Thymus (tissue), 11 donors: ENCODE measurements around the gene ZNF473. TPM values are rescaled to one million over a fixed set of nuclear protein-coding genes. Genes with fewer than 3 reads are reported as not detected.

Experiments
- DNase-seq, 9 donors: peaks; one replicate each; pipeline ENCODE4 v3.0.0-alpha.2; 2013; ENCODE audit warnings: low spot score in 9 of 9, low read depth in 6 of 9, missing footprints in 1 of 9
- H3K27ac ChIP-seq, 2 donors: one replicate each; pipeline ENCODE4 v1.5.1; 2013; ENCODE audit warnings: control low read depth in 1 of 2, low read depth in 1 of 2, low read length in 1 of 2, mild to moderate bottlenecking in 1 of 2, moderate library complexity in 1 of 2
- H3K27me3 ChIP-seq, 2 donors: one replicate each; pipeline ENCODE4 v1.5.1; 2013; ENCODE audit warnings: low read length in 1 of 2; ENCODE audit not compliant: control insufficient read depth in 2 of 2, insufficient read depth in 1 of 2
- H3K36me3 ChIP-seq, 2 donors: one replicate each; pipeline ENCODE4 v1.5.1; 2013; ENCODE audit warnings: low read length in 1 of 2, mild to moderate bottlenecking in 1 of 2, moderate library complexity in 1 of 2; ENCODE audit not compliant: control insufficient read depth in 2 of 2, insufficient read depth in 2 of 2
- H3K4me1 ChIP-seq, 2 donors: one replicate each; pipeline ENCODE4 v1.5.1; 2013; ENCODE audit warnings: low read length in 2 of 2; ENCODE audit not compliant: control insufficient read depth in 2 of 2, insufficient read depth in 2 of 2
- H3K4me3 ChIP-seq, 2 donors: one replicate each; pipeline ENCODE4 v1.5.1; 2013; ENCODE audit warnings: low read length in 2 of 2, control low read depth in 1 of 2, mild to moderate bottlenecking in 1 of 2
- H3K9me3 ChIP-seq, 2 donors: one replicate each; pipeline ENCODE4 v1.5.1; 2013; ENCODE audit warnings: low read length in 1 of 2, mild to moderate bottlenecking in 1 of 2; ENCODE audit not compliant: control insufficient read depth in 2 of 2, insufficient read depth in 1 of 2
- WGBS: extraction: QIAGEN DNeasy Blood & Tissue Kit; methylation state at CpG from one replicate; pipeline ENCODE4 v1.1.7; 2013; 5-methylcytosine and 5-hydroxymethylcytosine counted together
- polyA plus RNA-seq: library from polyadenylated mRNA; stranded (reverse); fragments of 200-250 nt; gene quantifications from one replicate; pipeline ENCODE4 v1.2.3, GENCODE V29; 2013
- total RNA-seq: library from RNA; stranded (reverse); fragments of 120-200 nt; gene quantifications from one replicate; pipeline ENCODE4 v1.2.4, GENCODE V29; 2013
- donor health status: healthy.

ZNF473 gene
- total and polyA plus RNA-seq, 2 donors: 2.5 to 5.7 TPM

DNA sequence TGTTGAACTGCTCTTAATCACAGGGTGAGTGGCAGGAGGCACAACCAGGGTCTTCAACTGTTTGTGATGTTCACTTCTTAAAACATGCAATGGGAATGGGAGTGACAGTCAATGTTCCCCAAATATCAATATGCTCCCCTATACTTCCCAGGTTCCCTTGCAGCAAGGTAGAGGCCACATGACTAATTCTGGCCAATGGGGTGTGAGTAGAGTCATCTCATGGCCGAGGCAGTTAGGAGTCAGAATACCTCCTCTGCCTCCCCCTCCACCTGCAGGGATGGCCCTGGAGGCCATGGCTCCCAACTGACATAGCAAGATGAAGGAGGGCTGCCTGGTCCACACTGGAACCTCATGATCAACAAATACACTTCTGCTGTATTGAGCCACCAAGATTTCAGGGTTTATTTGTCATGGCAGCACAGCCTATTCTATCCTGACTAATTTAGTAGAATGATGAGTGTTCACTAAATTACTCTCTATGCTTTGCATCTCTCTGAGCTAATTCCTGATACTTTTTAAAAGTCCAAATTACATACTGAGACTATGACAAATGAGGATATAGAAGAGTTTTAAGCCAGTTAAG, 9.5 kb upstream of the ZNF473 start:
- Histone ChIP-seq H3K27ac (no peak overlapping the region), H3K9me3 (no peaks in the 10 kb centered on the region), H3K27me3 (no peaks in the 10 kb centered on the region), H3K4me1 (no peaks in the 10 kb centered on the region), H3K36me3 (peaks cover 42 to 59% of the 10 kb centered on the region in 2 donors), H3K4me3 (no peak overlapping the region)
- 98% methylated on average over 1 of the region's 1 CpG for WGBS
- no peak for DNase-seq

DNA sequence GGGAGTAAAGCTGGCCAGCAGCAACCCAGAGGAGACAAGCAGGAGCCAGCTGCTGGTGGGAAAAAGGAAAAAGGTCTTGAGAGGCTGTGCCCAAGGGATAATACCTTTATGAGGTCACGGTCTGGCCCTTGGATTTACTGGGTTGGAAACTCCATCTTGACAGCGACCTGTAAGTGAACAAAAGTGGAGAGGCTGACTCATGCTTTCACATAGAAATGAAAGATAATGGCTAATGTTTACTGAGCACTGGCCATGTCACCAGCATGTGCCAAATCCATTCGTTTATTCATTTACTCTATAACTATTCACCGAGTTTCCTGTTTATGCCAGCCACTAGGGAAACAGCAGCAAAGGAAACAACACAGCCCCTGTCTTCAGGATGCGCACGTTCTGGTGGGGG, 5.3 kb upstream of the ZNF473 start:
- H3K27ac ChIP-seq: no peak overlapping the region
- 97% methylated on average over 6 of the region's 6 CpGs for WGBS
- H3K36me3 ChIP-seq: peaks cover 27 to 36% of the 10 kb centered on the region in 2 donors
- no peak overlapping the region for H3K4me3 ChIP-seq
- H3K9me3 ChIP-seq: peaks cover 0 to 1% of the 10 kb centered on the region in 2 donors
- H3K27me3 ChIP-seq: no peaks in the 10 kb centered on the region
- DNase-seq: no peak
- H3K4me1 ChIP-seq: peaks cover 7 to 10% of the 10 kb centered on the region in 2 donors

DNA sequence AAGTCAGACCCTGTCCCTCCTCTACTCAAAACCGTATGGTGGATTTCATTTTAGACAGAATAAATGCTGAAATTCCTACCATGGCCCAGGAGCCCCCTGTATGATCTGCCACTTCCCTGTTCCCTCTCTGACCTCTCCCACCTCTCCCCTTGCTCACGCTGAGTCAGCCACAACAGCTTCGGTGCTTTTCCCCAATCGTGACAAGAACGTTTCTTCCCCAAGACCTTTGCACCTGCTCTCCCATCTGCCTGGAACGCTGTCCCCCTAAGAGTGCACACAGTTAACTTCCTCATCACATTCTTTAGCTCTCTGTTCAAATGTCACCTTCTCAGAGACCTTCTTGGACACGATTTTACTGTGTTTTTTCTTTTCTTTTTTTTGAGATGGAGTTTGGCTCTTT, 3.0 kb upstream of the ZNF473 start:
- whole genome bisulfite sequencing: 93% methylated on average over 7 of the region's 7 CpGs

DNA sequence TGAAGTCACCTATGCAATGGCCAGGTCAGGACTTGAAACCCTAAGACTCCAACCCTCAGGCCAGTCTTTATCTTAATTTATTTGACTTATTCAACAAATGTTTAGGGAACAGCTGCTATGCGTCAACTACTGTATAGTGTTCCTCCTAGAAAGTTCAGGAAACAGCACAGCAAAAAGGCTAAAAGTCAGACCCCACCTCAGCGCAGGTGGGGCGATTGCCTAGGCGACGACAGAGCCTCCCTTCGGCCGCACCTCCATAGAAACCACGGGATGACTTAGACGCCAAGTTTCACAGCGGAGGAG, 1.1 kb upstream of the ZNF473 start:
- 1% methylated on average over 10 of the region's 10 CpGs for WGBS
- no peak for DNase-seq

More for the DNA sequence above, 3.0 kb upstream of the ZNF473 start:
- no peak overlapping the region for H3K4me3 ChIP-seq
- no peak for DNase-seq
- H3K27me3 ChIP-seq: no peaks in the 10 kb centered on the region
- H3K36me3 ChIP-seq: peaks cover 16 to 19% of the 10 kb centered on the region in 2 donors
- H3K9me3 ChIP-seq: peaks cover 1 to 10% of the 10 kb centered on the region in 2 donors
- peaks cover 10 to 17% of the 10 kb centered on the region in 2 donors for H3K4me1 ChIP-seq
- H3K27ac ChIP-seq: no peak overlapping the region

DNA sequence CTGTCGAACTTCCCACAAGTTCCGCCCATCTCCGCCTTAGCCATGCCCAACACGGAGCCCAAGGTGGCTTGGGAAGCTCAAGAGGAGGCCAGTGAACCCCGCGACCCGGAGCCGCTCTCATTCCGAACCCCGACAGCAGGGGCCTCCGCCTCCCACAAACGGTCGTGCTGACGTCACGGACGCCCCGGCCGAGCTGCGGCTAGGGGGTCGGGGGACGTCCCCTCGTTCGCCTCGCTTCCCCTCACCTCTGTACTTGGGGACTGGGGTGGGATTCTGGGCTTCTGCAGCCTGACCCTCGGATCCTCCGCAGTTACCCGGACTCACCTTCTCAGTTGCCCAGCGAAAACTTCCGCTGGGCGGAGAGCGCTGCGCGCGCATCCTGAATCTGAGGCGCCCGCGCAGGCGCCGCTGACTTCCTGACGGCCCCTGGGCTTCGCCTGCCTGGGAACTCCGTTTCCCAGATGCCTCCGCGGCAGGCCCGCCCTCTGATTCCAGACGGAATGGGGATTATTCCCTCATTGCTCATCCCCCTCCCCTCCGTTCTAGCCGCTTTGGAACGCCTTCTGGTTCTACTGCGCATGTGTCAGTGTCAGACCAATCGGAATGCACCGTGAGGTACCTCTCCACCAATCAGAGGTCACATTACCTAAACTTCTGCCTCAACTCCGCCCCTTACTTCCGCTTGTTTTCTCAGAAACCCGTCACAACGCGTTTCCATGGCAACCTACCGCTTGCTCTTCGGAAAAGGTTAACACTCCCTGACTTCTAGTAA, 597 bp upstream of the ZNF473 start, which contains the start of gene VRK3:
VRK3 (minus strand) TSS at position 351 of the 772 bp plus-strand sequence. CDS start 9,210 bp downstream, outside the sequence.
- Histone ChIP-seq H3K27ac (peak within 1 kb of the TSS; percentile 81 to 83), H3K4me1 (peaks cover 10 to 17% of the 10 kb centered on the region in 2 donors), H3K27me3 (no peaks in the 10 kb centered on the region), H3K4me3 (peak within 1 kb of the TSS; percentile 78 to 92), H3K9me3 (peaks cover 1 to 10% of the 10 kb centered on the region in 2 donors), H3K36me3 (peaks cover 6 to 8% of the 10 kb centered on the region in 2 donors)
- peak; percentile 99 to 100 (median 100) for DNase-seq
- under 1% methylated on average over 59 of the region's 59 CpGs for WGBS

More for the DNA sequence above, 1.1 kb upstream of the ZNF473 start:
- Histone ChIP-seq H3K36me3 (peaks cover 7 to 10% of the 10 kb centered on the region in 2 donors), H3K27ac (peak overlapping the region; percentile 81 to 83), H3K27me3 (no peaks in the 10 kb centered on the region), H3K4me1 (peaks cover 10 to 17% of the 10 kb centered on the region in 2 donors), H3K9me3 (peaks cover 1 to 10% of the 10 kb centered on the region in 2 donors), H3K4me3 (peak overlapping the region; percentile 78 to 92)

DNA sequence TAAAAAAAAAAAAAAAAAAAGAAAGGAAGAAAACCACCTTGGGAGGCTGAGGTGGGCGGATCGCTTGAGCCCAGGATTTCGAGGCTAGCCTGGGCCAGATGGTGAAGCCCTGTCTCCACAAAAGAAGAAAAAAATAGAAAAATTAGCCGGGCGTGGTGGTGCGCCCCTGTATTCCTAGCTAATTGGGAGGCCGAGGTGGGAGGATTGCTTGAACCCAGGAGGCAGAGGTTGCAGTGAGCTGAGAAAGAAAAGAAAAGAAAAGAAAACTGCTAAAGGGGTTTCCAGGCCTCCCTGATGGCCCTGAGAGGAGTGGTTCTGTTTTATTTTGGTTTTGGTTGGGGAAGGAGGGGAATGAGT, 723 bp downstream of the ZNF473 start:
- WGBS: 93% methylated on average over 7 of the region's 7 CpGs
- Histone ChIP-seq H3K27me3 (no peaks in the 10 kb centered on the region), H3K27ac (no peak overlapping the region), H3K36me3 (peaks cover 3 to 8% of the 10 kb centered on the region in 2 donors), H3K4me3 (no peak overlapping the region), H3K9me3 (peaks cover 1 to 10% of the 10 kb centered on the region in 2 donors), H3K4me1 (peaks cover 10 to 17% of the 10 kb centered on the region in 2 donors)
- DNase-seq: no peak

DNA sequence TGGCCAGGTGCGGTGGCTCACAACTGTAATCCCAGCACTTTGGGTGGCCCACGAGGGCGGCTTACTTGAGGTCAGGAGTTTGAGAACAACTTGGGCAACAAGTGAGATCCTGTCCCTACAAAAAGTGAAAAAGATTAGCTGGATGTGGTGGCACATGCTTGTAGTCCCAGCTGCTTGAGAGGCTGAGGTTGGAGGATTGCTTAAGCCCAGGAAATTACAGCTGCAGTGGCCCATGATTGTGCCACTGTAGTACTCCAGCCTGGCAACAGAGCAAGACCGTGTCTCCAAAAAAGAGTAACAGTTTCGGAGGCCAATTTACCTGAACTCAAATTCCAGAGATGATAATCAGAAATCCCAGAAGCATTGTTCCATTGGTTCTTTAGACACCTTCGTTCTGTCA, 4.4 kb downstream of the ZNF473 start:
- H3K36me3 ChIP-seq: peaks cover 16 to 41% of the 10 kb centered on the region in 2 donors
- DNase-seq: no peak
- H3K27ac ChIP-seq: no peak overlapping the region
- 80% methylated on average over 6 of the region's 6 CpGs for WGBS
- peaks cover 0 to 10% of the 10 kb centered on the region in 2 donors for H3K9me3 ChIP-seq
- H3K4me1 ChIP-seq: peaks cover 3 to 7% of the 10 kb centered on the region in 2 donors
- H3K4me3 ChIP-seq: no peak overlapping the region
- no peaks in the 10 kb centered on the region for H3K27me3 ChIP-seq

DNA sequence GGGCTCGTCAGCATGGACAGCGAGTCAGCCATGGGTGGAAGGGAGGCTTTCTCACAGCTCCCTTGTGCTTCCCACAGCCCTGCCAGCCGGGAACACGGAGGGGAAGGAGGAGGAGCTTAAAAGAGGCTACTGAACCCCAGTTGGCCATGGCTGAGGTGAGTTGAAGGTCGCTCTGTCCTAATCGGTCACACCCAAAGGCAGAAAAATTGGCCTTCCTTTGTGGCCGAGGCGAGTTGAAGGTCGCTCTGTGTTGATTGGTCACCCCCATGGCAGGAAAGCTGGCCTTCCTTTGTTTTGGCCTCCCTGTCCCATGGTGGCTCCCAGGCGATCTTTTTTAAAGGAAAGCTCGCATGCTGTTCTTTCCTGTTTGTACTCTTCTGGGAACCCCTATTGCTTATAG, 5.1 kb downstream of the ZNF473 start:
- H3K36me3 ChIP-seq: peaks cover 16 to 41% of the 10 kb centered on the region in 2 donors

DNA sequence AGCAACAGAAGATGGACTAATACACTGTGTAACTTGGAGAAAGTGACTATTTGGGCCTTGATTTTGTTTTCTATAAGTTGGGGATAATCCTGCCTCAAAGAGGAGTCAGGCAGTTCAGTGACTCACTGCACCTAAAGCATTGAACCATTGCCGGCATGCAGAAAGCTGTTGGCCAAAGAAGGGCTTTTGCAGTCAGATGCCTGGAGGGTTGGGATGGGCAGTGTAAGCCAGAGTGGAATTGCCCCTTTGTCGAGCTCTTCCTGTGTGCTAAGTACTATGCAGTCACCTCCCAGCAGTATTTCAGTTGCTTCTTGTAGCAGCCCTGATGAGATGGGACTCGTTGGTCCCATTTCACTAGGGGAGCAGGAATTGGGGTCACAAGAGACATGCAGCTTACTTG, 11.1 kb downstream of the ZNF473 start:
- Histone ChIP-seq H3K9me3 (no peaks in the 10 kb centered on the region), H3K4me1 (no peaks in the 10 kb centered on the region), H3K27me3 (no peaks in the 10 kb centered on the region), H3K27ac (no peak overlapping the region), H3K4me3 (no peak overlapping the region), H3K36me3 (peaks cover 31 to 73% of the 10 kb centered on the region in 2 donors)
- no peak for DNase-seq
- WGBS: 96% methylated on average over 3 of the region's 3 CpGs

More for the DNA sequence above, 5.1 kb downstream of the ZNF473 start:
- 96% methylated on average over 11 of the region's 11 CpGs for WGBS
- no peak overlapping the region for H3K4me3 ChIP-seq
- DNase-seq: no peak
- peaks cover 3 to 6% of the 10 kb centered on the region in 2 donors for H3K4me1 ChIP-seq
- H3K9me3 ChIP-seq: peaks cover 0 to 9% of the 10 kb centered on the region in 2 donors
- no peaks in the 10 kb centered on the region for H3K27me3 ChIP-seq
- H3K27ac ChIP-seq: no peak overlapping the region
